Measurements from ENCODE around the gene SPRR2E.

SPRR2E gene

DNA sequence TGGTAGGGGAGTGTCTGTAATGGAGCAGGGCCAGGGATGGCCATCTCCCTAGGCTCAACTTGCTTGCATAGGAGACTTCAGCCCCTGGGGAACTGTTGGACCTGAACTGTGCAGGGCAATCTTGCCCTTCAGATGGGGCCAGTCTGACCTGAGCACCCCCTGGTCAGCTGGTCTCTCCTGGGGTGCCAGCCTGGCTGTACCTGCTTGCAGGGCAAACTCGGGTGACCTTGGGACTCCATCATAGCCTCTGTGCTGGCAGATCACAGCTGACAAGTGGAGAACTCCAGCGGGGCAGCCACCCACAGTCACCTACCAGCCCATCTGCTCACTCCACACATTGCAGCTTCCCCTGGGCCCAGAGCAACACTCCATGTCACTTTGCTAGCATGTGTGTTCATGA, 45.1 kb downstream of the SPRR2E start:
- TF ChIP-seq POLR2AphosphoS5 (IDR thresholded peaks at IDR 0.05; ENCODE audit: borderline replicate concordance, low read depth, low read length): no peak
- no peak overlapping the region for H3K27ac ChIP-seq
- H3K9me3 ChIP-seq (ENCODE audit: low read depth, low read length): no peaks in the 10 kb centered on the region
- H3K36me3 ChIP-seq (ENCODE audit: insufficient read depth, low read length): no peaks in the 10 kb centered on the region
- no peak overlapping the region for H3K9ac ChIP-seq (ENCODE audit: insufficient read length)
- no peak for DNase-seq (ENCODE audit: low read depth, low spot score)
- H3K4me3 ChIP-seq: no peak overlapping the region
